PC-3 (cell line): Measurements from ENCODE around the gene ERGIC2.

Source experiments
- CTCF ChIP-seq: fragments of 300-600 bp; sonication (generic); conservative IDR thresholded peaks from 2 replicates; pipeline ENCODE4 v1.5.1; 2017; ENCODE audit warnings: antibody characterized with exemption, low read depth, mild to moderate bottlenecking, low read length
- EZH2 ChIP-seq: fragments of 300-600 bp; sonication (generic); IDR thresholded peaks from one replicate; pipeline ENCODE4 v1.6.1; 2017; ENCODE audit warnings: antibody characterized with exemption, mild to moderate bottlenecking, low read length; ENCODE audit not compliant: unreplicated experiment
- EZH2phosphoT487 ChIP-seq: fragments of 300-600 bp; sonication (generic); IDR thresholded peaks from 2 replicates; pipeline ENCODE4 v1.6.1; 2018; ENCODE audit warnings: mild to moderate bottlenecking, antibody characterized with exemption, low read length, borderline replicate concordance

- TF ChIP-seq CTCF (no peak), EZH2 (no peak), EZH2phosphoT487 (no peak)
Measured at GRCh38 chr12:29382251-29382650, 1.3 kb upstream of the ERGIC2 start.
